ENCODE results near the gene RELL2.
A peak's percentile ranks its signal among the peaks of the same experiment; 100 is the strongest.

RELL2 gene

GRCh38 chr5:141664733-141665461 is 28.1 kb downstream of the RELL2 start:
- H3K27ac ChIP-seq (replicated peaks): peak overlapping the region; percentile 8; the same call in 1 of the 2 replicates
- DNase-seq (ENCODE audit: low read depth in 1 of 2, low spot score in 1 of 2): peak; percentile 70 to 85
- no peaks in the 10 kb centered on the region for H3K27me3 ChIP-seq (ENCODE audit: insufficient read depth, poor library complexity, severe bottlenecking)
- TF ChIP-seq, protein P1, sequence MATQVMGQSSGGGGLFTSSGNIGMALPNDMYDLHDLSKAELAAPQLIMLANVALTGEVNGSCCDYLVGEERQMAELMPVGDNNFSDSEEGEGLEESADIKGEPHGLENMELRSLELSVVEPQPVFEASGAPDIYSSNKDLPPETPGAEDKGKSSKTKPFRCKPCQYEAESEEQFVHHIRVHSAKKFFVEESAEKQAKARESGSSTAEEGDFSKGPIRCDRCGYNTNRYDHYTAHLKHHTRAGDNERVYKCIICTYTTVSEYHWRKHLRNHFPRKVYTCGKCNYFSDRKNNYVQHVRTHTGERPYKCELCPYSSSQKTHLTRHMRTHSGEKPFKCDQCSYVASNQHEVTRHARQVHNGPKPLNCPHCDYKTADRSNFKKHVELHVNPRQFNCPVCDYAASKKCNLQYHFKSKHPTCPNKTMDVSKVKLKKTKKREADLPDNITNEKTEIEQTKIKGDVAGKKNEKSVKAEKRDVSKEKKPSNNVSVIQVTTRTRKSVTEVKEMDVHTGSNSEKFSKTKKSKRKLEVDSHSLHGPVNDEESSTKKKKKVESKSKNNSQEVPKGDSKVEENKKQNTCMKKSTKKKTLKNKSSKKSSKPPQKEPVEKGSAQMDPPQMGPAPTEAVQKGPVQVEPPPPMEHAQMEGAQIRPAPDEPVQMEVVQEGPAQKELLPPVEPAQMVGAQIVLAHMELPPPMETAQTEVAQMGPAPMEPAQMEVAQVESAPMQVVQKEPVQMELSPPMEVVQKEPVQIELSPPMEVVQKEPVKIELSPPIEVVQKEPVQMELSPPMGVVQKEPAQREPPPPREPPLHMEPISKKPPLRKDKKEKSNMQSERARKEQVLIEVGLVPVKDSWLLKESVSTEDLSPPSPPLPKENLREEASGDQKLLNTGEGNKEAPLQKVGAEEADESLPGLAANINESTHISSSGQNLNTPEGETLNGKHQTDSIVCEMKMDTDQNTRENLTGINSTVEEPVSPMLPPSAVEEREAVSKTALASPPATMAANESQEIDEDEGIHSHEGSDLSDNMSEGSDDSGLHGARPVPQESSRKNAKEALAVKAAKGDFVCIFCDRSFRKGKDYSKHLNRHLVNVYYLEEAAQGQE (IDR thresholded peaks at IDR 0.05; ENCODE audit: insufficient replicate concordance, low read depth): no peak
- TF ChIP-seq SPI1 (IDR thresholded peaks at IDR 0.05; ENCODE audit: borderline replicate concordance, low read depth) (peak; percentile 99), POLR2AphosphoS5 (IDR thresholded peaks at IDR 0.05; ENCODE audit: low read depth) (no peak), GABPA (IDR thresholded peaks at IDR 0.05; ENCODE audit: low read depth) (no peak), CTCF (IDR thresholded peaks at IDR 0.05; ENCODE audit: insufficient read depth, low read length) (peak; percentile 88)
- no peak overlapping the region for H3K4me3 ChIP-seq (replicated peaks; ENCODE audit: insufficient read depth, low read length)

DNA sequence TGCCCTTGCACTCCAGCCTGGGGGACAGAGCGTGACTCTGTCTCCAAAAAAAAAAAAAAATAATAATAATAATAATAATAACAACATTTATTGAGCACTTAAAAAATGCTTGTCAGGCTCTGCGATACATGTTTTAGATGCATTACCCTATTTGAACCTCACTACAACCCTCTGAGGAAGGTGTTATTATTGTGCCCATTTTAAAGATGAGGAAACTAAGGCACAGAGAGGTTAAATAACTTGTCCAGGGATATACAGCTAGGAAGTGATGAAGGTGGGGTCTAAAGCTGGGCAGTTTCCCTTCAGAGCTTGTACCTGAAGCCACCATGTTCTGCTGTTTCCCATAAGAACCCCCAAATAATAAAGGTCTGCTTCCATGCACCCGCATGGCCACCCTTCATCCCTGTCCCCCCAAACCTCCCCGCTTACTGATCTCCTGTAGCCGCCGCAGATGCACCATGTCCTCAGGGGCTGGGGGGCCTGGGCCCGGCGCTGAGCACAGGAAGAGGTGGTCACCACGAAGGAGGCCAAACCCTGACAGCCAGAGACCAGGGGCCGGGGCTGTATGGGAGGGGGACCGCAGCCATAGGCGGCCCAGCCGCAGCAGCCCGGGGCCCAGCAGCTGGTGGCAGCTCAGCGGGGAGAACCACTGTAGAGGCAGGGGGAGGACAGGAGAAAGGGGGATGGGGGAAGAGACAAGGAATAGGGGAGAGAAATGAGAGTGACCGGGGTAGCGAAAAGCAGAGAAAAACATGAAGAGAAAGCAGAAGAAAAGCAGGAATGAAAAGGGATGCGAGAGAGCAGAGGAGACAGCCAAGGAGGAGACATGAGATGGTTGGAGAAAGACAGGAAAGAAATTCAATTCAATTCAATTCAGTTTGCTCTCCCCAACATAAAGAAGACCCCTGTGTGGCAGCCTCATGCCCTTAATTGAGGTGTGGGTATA is 29.5 kb downstream of the RELL2 start:
- Histone ChIP-seq H3K27me3 (ENCODE audit: insufficient read depth, poor library complexity, severe bottlenecking) (no peaks in the 10 kb centered on the region), H3K27ac (replicated peaks) (no peak overlapping the region), H3K4me3 (replicated peaks; ENCODE audit: insufficient read depth, low read length) (no peak overlapping the region)
- TF ChIP-seq POLR2AphosphoS5 (IDR thresholded peaks at IDR 0.05; ENCODE audit: low read depth): no peak
- TF ChIP-seq CTCF (IDR thresholded peaks at IDR 0.05; ENCODE audit: insufficient read depth, low read length): no peak
- TF ChIP-seq GABPA (IDR thresholded peaks at IDR 0.05; ENCODE audit: low read depth): no peak
- TF ChIP-seq, protein P1 (IDR thresholded peaks at IDR 0.05; ENCODE audit: insufficient replicate concordance, low read depth): no peak
- no peak for TF ChIP-seq SPI1 (IDR thresholded peaks at IDR 0.05; ENCODE audit: borderline replicate concordance, low read depth)
- DNase-seq (ENCODE audit: low read depth in 1 of 2, low spot score in 1 of 2): no peak

DNA sequence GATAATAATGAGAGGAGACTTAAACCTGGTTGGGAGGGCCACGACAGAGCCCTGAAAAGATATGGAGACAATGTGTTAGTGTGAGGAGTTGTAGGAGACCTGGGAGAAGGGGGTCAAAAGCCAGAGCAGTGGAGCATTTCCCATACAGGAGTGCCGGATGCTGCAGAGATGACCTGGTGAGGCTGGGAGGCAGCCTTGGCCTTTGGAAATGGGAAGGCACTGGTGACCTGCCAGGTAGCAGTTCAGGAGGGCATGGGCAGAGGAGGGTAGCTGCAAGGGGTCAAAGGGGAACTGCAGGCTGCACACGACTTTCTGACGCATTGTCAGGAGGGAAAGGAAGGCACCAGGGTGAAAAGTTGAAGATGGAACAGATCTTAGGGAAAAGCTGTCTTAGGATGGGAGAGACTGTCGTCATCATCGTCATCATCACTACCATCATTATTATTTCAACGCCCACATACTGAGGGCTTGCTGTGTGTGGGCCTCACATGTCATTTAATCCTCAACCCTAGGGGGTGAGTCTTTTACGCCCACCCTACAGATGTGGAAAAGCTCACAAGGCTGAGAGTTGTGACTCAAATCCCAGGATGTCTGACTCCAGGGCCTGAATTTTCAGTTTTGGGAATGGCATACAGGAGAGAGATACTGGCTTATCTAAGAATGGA is 31.9 kb downstream of the RELL2 start:
- H3K27ac ChIP-seq (replicated peaks): no peak overlapping the region
- no peak for TF ChIP-seq POLR2AphosphoS5 (IDR thresholded peaks at IDR 0.05; ENCODE audit: low read depth)
- TF ChIP-seq, protein P1 (IDR thresholded peaks at IDR 0.05; ENCODE audit: insufficient replicate concordance, low read depth): no peak
- TF ChIP-seq CTCF (IDR thresholded peaks at IDR 0.05; ENCODE audit: insufficient read depth, low read length): no peak
- no peak for TF ChIP-seq SPI1 (IDR thresholded peaks at IDR 0.05; ENCODE audit: borderline replicate concordance, low read depth)
- H3K27me3 ChIP-seq (ENCODE audit: insufficient read depth, poor library complexity, severe bottlenecking): no peaks in the 10 kb centered on the region
- DNase-seq (ENCODE audit: low read depth in 1 of 2, low spot score in 1 of 2): no peak
- H3K4me3 ChIP-seq (replicated peaks; ENCODE audit: insufficient read depth, low read length): no peak overlapping the region
